BLaER1 (cell line): Measurements from ENCODE around the gene NTSR1.
A peak's percentile ranks its signal among the peaks of the same experiment; 100 is the strongest.

Source experiments
- H3K27ac ChIP-seq: shearing (Covaris generic); formaldehyde crosslinking; 2 replicates; pipeline ENCODE4 v1.8.1; 2022
- H3K27me3 ChIP-seq: shearing (Covaris generic); formaldehyde crosslinking; 2 replicates; pipeline ENCODE4 v1.8.1; 2022
- H3K36me3 ChIP-seq: shearing (Covaris generic); formaldehyde crosslinking; 2 replicates; pipeline ENCODE4 v1.8.1; 2022
- H3K4me1 ChIP-seq: shearing (Covaris generic); formaldehyde crosslinking; 2 replicates; pipeline ENCODE4 v1.8.1; 2022
- H3K4me2 ChIP-seq: shearing (Covaris generic); formaldehyde crosslinking; 2 replicates; pipeline ENCODE4 v1.8.1; 2022
- H3K4me3 ChIP-seq: shearing (Covaris generic); formaldehyde crosslinking; 2 replicates; pipeline ENCODE4 v1.8.1; 2022
- H3K9ac ChIP-seq: shearing (Covaris generic); formaldehyde crosslinking; 2 replicates; pipeline ENCODE4 v1.8.1; 2022
- H3K9me3 ChIP-seq: shearing (Covaris generic); formaldehyde crosslinking; 2 replicates; pipeline ENCODE4 v1.8.1; 2022
- H4K20me1 ChIP-seq: shearing (Covaris generic); formaldehyde crosslinking; 2 replicates; pipeline ENCODE4 v1.8.1; 2022
- Cebpa-rat ChIP-seq: shearing (Covaris generic); IDR thresholded peaks from 2 replicates; pipeline ENCODE4 v1.8.1; 2022

NTSR1 gene

DNA sequence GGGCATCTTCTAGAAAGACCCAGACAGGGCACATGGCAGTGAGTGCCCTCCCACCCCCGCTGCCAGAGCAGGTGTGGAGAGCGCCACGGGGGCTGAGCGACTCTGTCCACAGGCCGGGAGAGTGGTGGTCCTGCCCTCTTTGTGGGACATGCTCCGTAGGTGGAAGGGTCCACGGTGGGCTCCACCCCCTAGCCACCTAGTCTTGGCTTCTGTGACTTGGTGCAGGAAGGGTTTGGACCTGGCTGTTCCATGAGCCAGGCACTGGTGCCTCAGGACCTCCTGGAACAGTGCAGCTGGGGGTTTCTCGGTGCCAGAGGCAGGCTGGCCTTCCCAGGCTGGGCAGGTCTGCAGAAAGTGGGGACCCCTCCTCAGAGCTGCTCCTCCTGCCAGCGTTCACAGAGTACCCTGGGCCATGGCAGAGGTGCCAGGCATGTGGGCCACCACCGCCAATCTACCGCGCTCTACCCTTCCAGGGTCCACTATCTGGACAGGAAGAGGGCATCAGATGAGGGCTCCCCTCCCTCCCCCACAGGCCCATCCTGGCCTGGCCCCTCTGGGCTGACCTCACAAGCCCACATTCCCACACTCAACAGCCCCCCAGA is 43.4 kb upstream of the NTSR1 start:
- Histone ChIP-seq H3K4me2 (no peak overlapping the region), H3K4me1 (peaks cover 11% of the 10 kb centered on the region; the same call in 1 of the 2 replicates), H3K36me3 (peaks cover 88% of the 10 kb centered on the region), H3K4me3 (no peak overlapping the region), H4K20me1 (peaks cover 49% of the 10 kb centered on the region), H3K9ac (0 out of 2 replicates have a peak overlapping the region, but pooled peaks have one; percentile 19), H3K9me3 (no peaks in the 10 kb centered on the region), H3K27ac (no peak overlapping the region), H3K27me3 (no peaks in the 10 kb centered on the region)
- no peak for TF ChIP-seq Cebpa-rat

- no peak overlapping the region for H3K27ac ChIP-seq
- no peaks in the 10 kb centered on the region for H3K9me3 ChIP-seq
- peaks cover 12% of the 10 kb centered on the region for H3K4me1 ChIP-seq
- peaks cover 89% of the 10 kb centered on the region for H3K36me3 ChIP-seq
- TF ChIP-seq Cebpa-rat = no peak
- no peak overlapping the region for H3K4me3 ChIP-seq
- H3K4me2 ChIP-seq = no peak overlapping the region
- H4K20me1 ChIP-seq = peaks cover 44% of the 10 kb centered on the region
- no peaks in the 10 kb centered on the region for H3K27me3 ChIP-seq
- H3K9ac ChIP-seq = no peak overlapping the region
Measured at GRCh38 chr20:62665826-62666735, 42.6 kb upstream of the NTSR1 start.

DNA sequence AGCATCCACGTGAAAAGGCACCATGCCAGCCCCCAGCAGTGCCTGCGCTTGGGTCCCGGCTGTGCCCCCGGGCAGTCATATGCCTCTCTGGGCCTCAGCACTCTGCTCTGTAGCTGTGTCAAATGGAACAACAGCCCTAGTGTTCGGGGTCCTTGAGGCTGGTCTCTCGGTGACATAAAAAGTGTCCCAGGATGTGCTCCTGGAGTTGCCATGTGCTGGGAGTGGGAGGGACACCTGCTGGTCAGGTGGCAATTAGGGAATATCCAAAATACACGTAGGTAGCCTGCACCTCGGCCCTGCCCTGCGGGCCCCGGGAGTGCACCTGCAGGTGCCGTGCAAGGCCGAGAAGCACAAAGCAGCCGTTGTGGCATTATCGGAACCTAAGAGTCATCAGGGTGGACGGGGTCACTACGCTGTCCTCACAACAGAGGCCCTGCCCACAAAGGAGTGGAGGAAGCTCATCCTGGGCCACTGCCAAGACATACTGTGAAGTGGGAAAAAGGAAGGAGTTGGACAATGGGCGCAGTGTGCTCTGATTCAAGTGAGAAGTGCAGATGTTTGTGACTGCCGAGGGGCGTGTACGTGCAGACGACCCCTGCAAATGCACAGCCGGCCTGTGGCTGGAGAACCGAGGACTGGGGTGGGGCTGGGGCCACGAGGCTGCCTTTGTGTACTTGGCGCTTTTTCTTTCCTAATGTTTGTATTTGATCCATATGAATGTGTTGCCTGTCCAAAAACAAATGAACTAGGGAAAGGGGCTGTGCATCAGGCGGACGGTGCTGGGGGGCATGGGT is 41.7 kb upstream of the NTSR1 start:
- Histone ChIP-seq H3K9me3 (no peaks in the 10 kb centered on the region), H3K27ac (no peak overlapping the region), H3K4me1 (peaks cover 12% of the 10 kb centered on the region), H3K4me2 (no peak overlapping the region), H3K4me3 (no peak overlapping the region), H3K36me3 (peaks cover 89% of the 10 kb centered on the region), H3K27me3 (no peaks in the 10 kb centered on the region), H3K9ac (no peak overlapping the region), H4K20me1 (peaks cover 35% of the 10 kb centered on the region)
- TF ChIP-seq Cebpa-rat = no peak

GRCh38 chr20:62667530-62668440 is 40.9 kb upstream of the NTSR1 start:
- Histone ChIP-seq H3K4me2 (no peak overlapping the region), H3K27me3 (no peaks in the 10 kb centered on the region), H3K36me3 (peaks cover 93% of the 10 kb centered on the region), H3K4me3 (no peak overlapping the region), H3K9ac (no peak overlapping the region), H3K27ac (no peak overlapping the region), H3K4me1 (peaks cover 19% of the 10 kb centered on the region), H3K9me3 (no peaks in the 10 kb centered on the region), H4K20me1 (peaks cover 33% of the 10 kb centered on the region)
- no peak for TF ChIP-seq Cebpa-rat

DNA sequence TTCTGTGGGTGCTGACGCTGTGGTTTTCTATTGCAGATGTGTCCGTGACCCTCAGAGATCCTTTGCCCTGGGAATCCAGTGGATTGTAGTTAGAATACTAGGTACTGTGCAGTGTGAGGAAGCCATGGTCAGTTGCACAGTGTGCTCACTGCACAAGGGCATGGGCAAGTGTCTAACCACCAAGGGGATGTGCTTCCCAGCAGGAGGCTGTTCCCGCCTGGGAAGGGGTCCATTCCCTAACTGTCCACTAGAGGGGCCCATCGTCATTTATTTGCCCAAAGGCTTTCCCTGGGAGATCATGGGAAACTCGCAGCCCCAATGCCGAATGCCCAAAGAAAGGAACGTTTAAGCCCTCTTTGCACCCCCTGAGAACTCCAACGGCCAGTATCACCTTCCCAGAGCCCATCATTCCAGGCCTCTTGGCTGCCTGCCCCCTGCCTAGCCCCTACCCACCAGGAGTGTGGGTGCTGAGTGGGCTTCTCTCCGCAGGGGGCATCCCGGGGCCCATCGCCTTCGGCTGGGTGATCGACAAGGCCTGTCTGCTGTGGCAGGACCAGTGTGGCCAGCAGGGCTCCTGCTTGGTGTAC is 40.1 kb upstream of the NTSR1 start:
- Histone ChIP-seq H3K9ac (no peak overlapping the region), H3K36me3 (peaks cover 92% of the 10 kb centered on the region), H3K9me3 (no peaks in the 10 kb centered on the region), H3K27me3 (no peaks in the 10 kb centered on the region), H4K20me1 (peaks cover 26% of the 10 kb centered on the region), H3K4me1 (peaks cover 20% of the 10 kb centered on the region), H3K4me3 (no peak overlapping the region), H3K27ac (no peak overlapping the region), H3K4me2 (no peak overlapping the region)
- no peak for TF ChIP-seq Cebpa-rat

- H3K9ac ChIP-seq = peak overlapping the region; percentile 35; the same call in 1 of the 2 replicates
- H3K27me3 ChIP-seq = no peaks in the 10 kb centered on the region
- TF ChIP-seq Cebpa-rat = no peak
- no peak overlapping the region for H3K4me3 ChIP-seq
- peaks cover 87% of the 10 kb centered on the region for H3K36me3 ChIP-seq
- H3K27ac ChIP-seq = no peak overlapping the region
- H3K4me1 ChIP-seq = peaks cover 27% of the 10 kb centered on the region
- H3K9me3 ChIP-seq = no peaks in the 10 kb centered on the region
- no peak overlapping the region for H3K4me2 ChIP-seq
- peaks cover 23% of the 10 kb centered on the region for H4K20me1 ChIP-seq
Measured at GRCh38 chr20:62669249-62669648, 39.4 kb upstream of the NTSR1 start.

DNA sequence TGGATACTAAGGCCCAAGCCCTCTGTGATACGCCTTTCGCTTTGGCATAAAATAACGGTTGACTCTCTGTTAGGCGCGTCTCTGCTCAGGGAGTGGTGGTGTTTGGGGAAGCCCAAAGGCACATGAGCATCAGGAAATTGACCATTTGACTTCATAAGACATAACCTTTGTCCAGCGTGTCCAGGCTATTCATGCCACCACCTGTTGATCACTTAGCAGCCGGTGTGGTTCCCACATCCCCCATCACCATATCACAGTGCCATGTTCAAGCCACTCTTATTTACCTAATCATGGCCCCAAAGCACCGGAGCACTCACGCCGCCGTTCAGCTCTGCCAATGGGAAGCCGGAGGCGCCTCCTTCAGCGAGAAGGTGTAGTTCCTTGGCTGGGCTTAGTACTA is 38.5 kb upstream of the NTSR1 start:
- Histone ChIP-seq H3K27ac (no peak overlapping the region), H4K20me1 (peaks cover 23% of the 10 kb centered on the region), H3K36me3 (peaks cover 77% of the 10 kb centered on the region)

DNA sequence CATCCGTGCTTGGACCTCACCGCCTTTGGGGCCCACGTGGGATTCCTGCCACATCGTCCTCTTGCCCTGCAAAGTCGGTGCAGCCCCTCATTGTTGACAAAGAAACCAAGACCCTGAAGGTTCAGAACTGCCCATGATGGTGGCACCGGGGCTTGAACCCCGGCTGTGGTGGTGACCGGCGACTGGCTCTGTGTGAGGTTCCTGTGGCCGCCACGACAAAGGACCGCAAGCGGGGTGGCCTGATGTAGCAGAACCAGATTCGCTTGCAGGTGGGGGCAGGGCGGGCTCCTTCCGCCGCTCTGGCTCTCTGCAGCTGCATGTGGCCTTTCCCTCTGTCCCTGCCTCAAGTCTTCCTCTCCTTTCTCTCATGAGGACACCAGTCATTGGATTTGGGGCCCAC is 37.6 kb upstream of the NTSR1 start:
- Histone ChIP-seq H3K27ac (peak overlapping the region; percentile 49; the same call in 1 of the 2 replicates), H3K9ac (no peak overlapping the region), H3K4me2 (no peak overlapping the region), H3K4me3 (no peak overlapping the region), H3K4me1 (peaks cover 45% of the 10 kb centered on the region), H4K20me1 (peaks cover 23% of the 10 kb centered on the region), H3K9me3 (no peaks in the 10 kb centered on the region), H3K27me3 (no peaks in the 10 kb centered on the region), H3K36me3 (peaks cover 75% of the 10 kb centered on the region)
- TF ChIP-seq Cebpa-rat = no peak

More for the DNA sequence above, 38.5 kb upstream of the NTSR1 start:
- H3K4me2 ChIP-seq = no peak overlapping the region
- H3K4me1 ChIP-seq = peaks cover 36% of the 10 kb centered on the region
- H3K27me3 ChIP-seq = no peaks in the 10 kb centered on the region
- TF ChIP-seq Cebpa-rat = no peak
- no peaks in the 10 kb centered on the region for H3K9me3 ChIP-seq
- H3K9ac ChIP-seq = no peak overlapping the region
- H3K4me3 ChIP-seq = no peak overlapping the region

DNA sequence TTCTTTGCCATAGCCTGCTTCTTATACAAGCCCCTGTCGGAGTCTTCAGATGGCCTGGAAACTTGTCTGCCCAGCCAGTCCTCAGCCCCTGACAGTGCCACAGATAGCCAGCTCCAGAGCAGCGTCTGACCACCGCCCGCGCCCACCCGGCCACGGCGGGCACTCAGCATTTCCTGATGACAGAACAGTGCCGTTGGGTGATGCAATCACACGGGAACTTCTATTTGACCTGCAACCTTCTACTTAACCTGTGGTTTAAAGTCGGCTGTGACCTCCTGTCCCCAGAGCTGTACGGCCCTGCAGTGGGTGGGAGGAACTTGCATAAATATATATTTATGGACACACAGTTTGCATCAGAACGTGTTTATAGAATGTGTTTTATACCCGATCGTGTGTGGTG is 36.9 kb upstream of the NTSR1 start:
- Histone ChIP-seq H3K27ac (peak overlapping the region; percentile 49; the same call in 1 of the 2 replicates), H3K4me3 (no peak overlapping the region), H3K4me1 (peaks cover 52% of the 10 kb centered on the region), H3K9me3 (no peaks in the 10 kb centered on the region), H3K9ac (peak overlapping the region; percentile 16; the same call in 1 of the 2 replicates), H3K4me2 (peak overlapping the region; percentile 20; the same call in 1 of the 2 replicates), H3K36me3 (peaks cover 67% of the 10 kb centered on the region), H3K27me3 (no peaks in the 10 kb centered on the region), H4K20me1 (peaks cover 17% of the 10 kb centered on the region)
- TF ChIP-seq Cebpa-rat = peak; percentile 64; the same call in 1 of the 2 replicates
